GM18507 (cell line): ENCODE results near the gene GPR161.

ENCODE experiments used
- DNase-seq: peaks from one replicate; pipeline ENCODE4 v3.0.0; 2011; ENCODE audit warnings: low read depth; ENCODE audit not compliant: insufficient read length; ENCODE audit errors: extremely low spot score
- FAIRE-seq: peaks from 2 replicates; lab custom pipeline; 2011; peaks lifted over from hg19 to GRCh38; lab: Jason Lieb, UNC

The GPR161 gene

GRCh38 chr1:168114845-168115244 is 21.9 kb downstream of the GPR161 start:
- no peak for DNase-seq
- no peak for FAIRE-seq

GRCh38 chr1:168112673-168113305 is 23.9 kb downstream of the GPR161 start:
- no peak for FAIRE-seq
- no peak for DNase-seq

GRCh38 chr1:168110896-168111545 is 25.7 kb downstream of the GPR161 start:
- no peak for FAIRE-seq
- no peak for DNase-seq

- no peak for FAIRE-seq
Measured at GRCh38 chr1:168106274-168106673, 30.5 kb downstream of the GPR161 start.

GRCh38 chr1:168105846-168106245 is 30.9 kb downstream of the GPR161 start:
- DNase-seq (no peak), FAIRE-seq (no peak)

More at GRCh38 chr1:168106274-168106673, 30.5 kb downstream of the GPR161 start:
- no peak for DNase-seq

- FAIRE-seq, result no peak
Measured at GRCh38 chr1:168104535-168104934, 32.2 kb downstream of the GPR161 start.

GRCh38 chr1:168102487-168102886 is 34.2 kb downstream of the GPR161 start:
- DNase-seq (no peak), FAIRE-seq (no peak)

More at GRCh38 chr1:168104535-168104934, 32.2 kb downstream of the GPR161 start:
- no peak for DNase-seq

- DNase-seq (no peak), FAIRE-seq (no peak)
Measured at GRCh38 chr1:168101336-168101735, 35.4 kb downstream of the GPR161 start.

- FAIRE-seq (no peak), DNase-seq (no peak)
Measured at GRCh38 chr1:168100315-168101002, 36.3 kb downstream of the GPR161 start.

- no peak for FAIRE-seq
- DNase-seq, result no peak
Measured at GRCh38 chr1:168099337-168099801, 37.4 kb downstream of the GPR161 start.

GRCh38 chr1:168098534-168099320 is 38.0 kb downstream of the GPR161 start:
- DNase-seq, result no peak
- no peak for FAIRE-seq

GRCh38 chr1:168097921-168098528 is 38.7 kb downstream of the GPR161 start:
- no peak for DNase-seq
- FAIRE-seq, result no peak

- FAIRE-seq, result no peak
- no peak for DNase-seq
Measured at GRCh38 chr1:168096296-168097165, 40.2 kb downstream of the GPR161 start.

GRCh38 chr1:168095476-168095875 is 41.3 kb downstream of the GPR161 start:
- DNase-seq (no peak), FAIRE-seq (no peak)

- no peak for FAIRE-seq
- DNase-seq, result no peak
Measured at GRCh38 chr1:168093616-168094015, 43.1 kb downstream of the GPR161 start.

GRCh38 chr1:168092566-168093355 is 44.0 kb downstream of the GPR161 start:
- no peak for DNase-seq
- no peak for FAIRE-seq

- DNase-seq (no peak), FAIRE-seq (no peak)
Measured at GRCh38 chr1:168091720-168092550, 44.8 kb downstream of the GPR161 start.
